GM21390 (cell line): ENCODE measurements around the gene RASGRF1.
A peak's percentile ranks its signal among the peaks of the same experiment; 100 is the strongest.

Source experiments
- ATAC-seq: cut with Tn5 transposase; IDR thresholded peaks from one replicate; pipeline ENCODE4 v1.9.1; 2021; ENCODE audit not compliant: unreplicated experiment

RASGRF1 gene

DNA sequence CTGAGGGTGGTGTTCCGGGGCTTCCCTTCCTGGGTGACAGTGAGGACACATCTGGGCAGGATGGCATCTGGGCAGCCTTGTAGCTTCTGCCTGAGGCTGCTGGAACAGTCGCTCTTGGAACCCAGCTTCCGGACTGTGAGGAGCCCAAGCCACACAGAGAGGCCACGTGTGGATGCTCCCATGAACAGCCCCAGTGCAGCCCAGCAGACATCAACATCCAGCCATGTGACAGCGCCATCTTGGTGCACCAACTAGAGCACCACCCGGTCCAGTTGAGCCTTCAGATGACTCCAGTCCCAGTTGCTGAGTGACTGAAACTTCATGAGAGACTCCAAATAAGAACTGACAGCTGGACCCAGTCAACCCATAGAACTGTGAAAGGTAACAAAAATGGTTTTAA is 130.3 kb downstream of the RASGRF1 start:
- ATAC-seq = no peak

DNA sequence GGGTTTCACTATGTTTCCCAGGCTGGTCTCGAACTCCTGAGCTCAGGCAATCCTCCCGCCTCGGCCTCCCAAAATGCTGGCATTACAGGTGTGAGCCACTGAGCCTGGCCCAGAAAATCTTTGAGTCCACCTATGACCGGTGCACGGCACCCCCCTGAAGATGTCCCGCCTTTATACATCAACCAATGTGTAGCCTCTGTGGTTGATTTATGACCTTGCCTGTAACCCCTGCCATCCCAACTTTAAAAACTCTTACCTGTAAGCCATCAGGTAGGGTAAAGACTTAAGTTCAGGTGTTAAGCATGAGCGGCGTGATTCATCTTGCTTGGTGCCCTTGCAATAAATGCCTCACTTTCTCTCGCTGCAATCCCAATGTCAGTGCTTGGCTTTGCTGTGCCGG is 131.2 kb downstream of the RASGRF1 start:
- ATAC-seq = no peak

DNA sequence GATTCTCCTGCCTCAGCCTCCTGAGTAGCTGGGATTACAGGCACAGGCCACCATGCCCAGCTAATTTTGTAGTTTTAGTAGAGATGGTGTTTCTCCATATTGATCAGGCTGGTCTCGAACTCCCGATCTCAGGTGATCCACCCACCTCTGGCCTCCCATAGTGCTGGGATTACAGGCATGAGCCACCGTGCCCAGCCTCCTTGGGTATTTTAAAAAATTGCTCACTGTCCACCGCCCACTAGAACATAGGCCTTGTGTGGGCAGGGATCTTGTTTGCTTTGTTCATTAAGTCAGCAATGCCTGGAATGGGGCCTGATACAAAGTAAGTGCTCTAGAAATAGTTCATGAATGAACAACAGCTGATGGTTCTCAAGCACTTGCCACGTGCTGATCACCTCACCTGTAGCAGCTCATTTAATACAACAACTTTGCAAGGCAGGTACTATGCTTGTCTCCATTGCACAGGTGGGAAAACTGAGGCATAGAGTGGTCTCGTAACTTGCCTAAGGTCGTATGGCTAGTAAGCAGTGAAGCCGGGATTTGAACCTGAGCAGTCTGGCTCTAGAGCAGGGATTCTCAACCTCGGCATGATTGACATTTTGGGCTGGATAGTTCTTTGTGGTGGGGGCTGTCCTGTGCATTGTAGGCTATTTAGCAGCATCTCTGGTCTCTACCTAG is 133.0 kb downstream of the RASGRF1 start:
- ATAC-seq = no peak

- ATAC-seq = no peak
Observed at GRCh38 chr15:78956937-78957336, 133.6 kb downstream of the RASGRF1 start.

- ATAC-seq = no peak
Observed at GRCh38 chr15:78955355-78955754, 135.2 kb downstream of the RASGRF1 start.

- no peak for ATAC-seq
Observed at GRCh38 chr15:78951841-78952238, 138.7 kb downstream of the RASGRF1 start.

GRCh38 chr15:78950902-78951840 is 139.4 kb downstream of the RASGRF1 start:
- ATAC-seq = no peak

- ATAC-seq = no peak
Observed at GRCh38 chr15:78950343-78950742, 140.2 kb downstream of the RASGRF1 start.

DNA sequence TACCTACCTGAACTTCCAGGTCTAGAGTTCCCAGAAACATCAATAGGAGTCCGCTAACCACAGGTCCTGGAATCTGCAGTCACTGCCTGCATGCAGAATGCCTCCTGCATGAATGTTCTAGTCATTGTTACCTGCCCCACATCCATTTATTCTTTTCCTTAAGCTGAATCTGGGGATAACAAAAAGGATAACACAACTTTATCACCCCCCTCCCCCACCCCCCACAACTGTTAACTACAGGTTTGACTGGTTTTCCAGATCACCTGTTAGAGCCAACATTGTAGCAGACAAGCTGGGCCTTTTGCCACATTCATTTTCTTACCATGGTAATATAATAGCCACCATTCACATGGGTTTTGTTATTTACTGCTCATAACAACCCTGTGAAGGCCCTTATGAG is 141.1 kb downstream of the RASGRF1 start:
- no peak for ATAC-seq

- ATAC-seq = no peak
Observed at GRCh38 chr15:78947506-78947905, 143.1 kb downstream of the RASGRF1 start.

GRCh38 chr15:78946493-78946892 is 144.1 kb downstream of the RASGRF1 start:
- ATAC-seq = no peak

DNA sequence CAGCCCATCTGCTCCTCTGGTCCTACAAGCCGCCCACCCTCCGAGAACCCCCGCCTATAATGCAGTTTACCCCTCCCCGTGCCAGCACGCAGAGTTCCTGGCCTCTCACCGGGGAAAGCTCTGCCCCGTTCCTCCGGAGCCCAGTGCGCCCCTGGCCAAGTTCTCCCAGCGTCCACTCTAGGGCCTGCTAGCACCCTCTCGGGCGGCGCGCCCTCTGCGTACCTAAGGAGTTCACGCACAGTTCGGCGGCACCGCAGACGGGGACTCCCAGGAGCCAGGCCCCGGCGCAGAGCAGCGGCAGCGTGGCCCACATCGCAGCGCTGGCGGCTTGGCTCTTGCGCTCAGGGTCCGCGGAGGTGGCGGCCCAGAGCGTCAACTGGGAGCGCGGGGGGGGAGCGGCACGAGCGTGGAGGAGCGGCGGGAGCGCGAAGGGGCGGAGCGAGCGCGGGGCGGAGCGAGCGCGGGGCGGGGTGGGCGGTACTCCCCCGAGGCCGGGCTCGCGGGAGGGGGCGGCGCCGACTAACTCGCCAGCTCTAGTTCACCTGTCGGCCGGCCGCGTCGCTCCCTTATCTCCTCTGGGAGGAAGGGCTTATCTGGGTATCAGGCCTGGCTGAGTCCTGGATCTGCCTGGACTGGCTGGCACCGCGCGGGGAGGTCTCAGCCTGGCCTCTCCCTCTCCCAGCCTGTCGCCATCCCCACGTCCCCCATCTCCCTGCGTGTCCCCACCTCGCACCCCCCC is 145.7 kb downstream of the RASGRF1 start, which contains the start of gene CTSH:
TSS of gene CTSH (minus strand) at position 378 of the 739 bp plus-strand sequence. CDS start at position 313, 65 bp downstream.
- peak; percentile 64 for ATAC-seq

DNA sequence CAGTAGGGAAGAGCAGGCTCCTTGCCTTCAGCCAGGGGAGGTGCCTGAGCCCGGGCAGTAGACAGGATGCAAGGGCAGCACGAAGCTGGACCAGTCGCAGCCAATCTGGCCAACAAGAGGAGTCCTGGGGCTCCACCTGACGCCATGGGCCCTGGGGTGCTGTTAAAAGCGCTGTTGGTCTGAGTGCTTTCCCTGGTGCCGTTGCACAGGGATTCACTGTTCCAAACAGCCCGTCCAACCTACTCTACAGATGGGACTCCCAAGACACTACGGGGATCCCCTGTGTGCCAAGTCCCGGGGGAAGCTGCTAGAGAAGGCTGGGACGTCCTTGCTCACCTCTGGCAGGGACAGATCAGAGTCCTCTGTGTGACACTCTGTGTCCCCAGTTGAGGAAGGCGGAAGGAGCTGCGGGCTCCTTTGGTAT is 146.4 kb downstream of the RASGRF1 start:
- peak; percentile 13 for ATAC-seq

- no peak for ATAC-seq
Observed at GRCh38 chr15:78943692-78944091, 146.9 kb downstream of the RASGRF1 start.

- ATAC-seq = no peak
Observed at GRCh38 chr15:78942741-78943140, 147.8 kb downstream of the RASGRF1 start.

- ATAC-seq = peak; percentile 64
Observed at GRCh38 chr15:78938658-78939488, 151.7 kb downstream of the RASGRF1 start.

GRCh38 chr15:78937132-78937739 is 153.3 kb downstream of the RASGRF1 start:
- no peak for ATAC-seq

DNA sequence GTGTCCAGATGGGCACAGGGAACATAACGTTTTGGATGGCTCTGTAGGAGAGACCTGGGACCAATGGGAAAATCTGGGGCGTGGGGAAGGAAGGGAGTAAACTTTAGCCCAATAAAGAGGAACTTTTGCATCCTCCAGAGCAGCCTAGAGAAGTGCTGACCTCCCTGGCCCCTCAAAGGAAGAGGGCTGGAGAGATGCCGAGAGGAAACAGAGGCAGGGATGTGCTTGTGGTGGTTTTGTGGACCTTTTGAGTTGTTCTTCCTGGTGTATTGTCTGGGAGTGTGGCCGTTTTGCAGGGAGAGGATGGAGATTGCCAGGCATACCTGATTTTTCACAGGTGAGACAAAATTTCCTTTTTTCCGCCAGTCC is 155.9 kb downstream of the RASGRF1 start:
- ATAC-seq = no peak

GRCh38 chr15:78933823-78934654 is 156.5 kb downstream of the RASGRF1 start:
- no peak for ATAC-seq
